Ishikawa (cell line): ENCODE results near the gene PDP2.

Source experiments
- CEBPB ChIP-seq: IDR thresholded peaks from 2 replicates; pipeline ENCODE4 v1.6.1; 2012
- CREB1 ChIP-seq: IDR thresholded peaks from 2 replicates; pipeline ENCODE4 v1.6.1; 2012; ENCODE audit warnings: low read depth
- EGR1 ChIP-seq: IDR thresholded peaks from 2 replicates; pipeline ENCODE4 v1.6.1; 2012
- EP300 ChIP-seq: IDR thresholded peaks from 2 replicates; pipeline ENCODE4 v1.6.1; 2012; ENCODE audit warnings: borderline replicate concordance
- FOXM1 ChIP-seq: IDR thresholded peaks from 2 replicates; pipeline ENCODE4 v1.6.1; 2012; ENCODE audit warnings: low read depth, borderline replicate concordance
- NFIC ChIP-seq: IDR thresholded peaks from 2 replicates; pipeline ENCODE4 v1.6.1; 2012
- RAD21 ChIP-seq: IDR thresholded peaks from 2 replicates; pipeline ENCODE4 v1.6.1; 2012; ENCODE audit warnings: low read depth
- TAF1 ChIP-seq: IDR thresholded peaks from 2 replicates; pipeline ENCODE4 v1.6.1; 2012; ENCODE audit warnings: low read depth, mild to moderate bottlenecking
- TCF12 ChIP-seq: IDR thresholded peaks from 2 replicates; pipeline ENCODE4 v1.6.1; 2012; ENCODE audit warnings: low read depth
- TEAD4 ChIP-seq: IDR thresholded peaks from 2 replicates; pipeline ENCODE4 v1.6.1; 2012
- YY1 ChIP-seq: IDR thresholded peaks from 2 replicates; pipeline ENCODE4 v1.6.1; 2012; ENCODE audit warnings: low read depth
- ZBTB7A ChIP-seq: IDR thresholded peaks from 2 replicates; pipeline ENCODE4 v1.6.1; 2012; ENCODE audit warnings: low read depth
- TF ChIP-seq, protein P1 (sequence below): IDR thresholded peaks from 2 replicates; pipeline ENCODE4 v1.6.1; 2012
- TF ChIP-seq, protein P2 (sequence below): IDR thresholded peaks from 2 replicates; pipeline ENCODE4 v1.6.1; 2012
- TF ChIP-seq, protein P3 (sequence below): IDR thresholded peaks from 2 replicates; pipeline ENCODE4 v1.6.1; 2012; ENCODE audit warnings: low read depth, mild to moderate bottlenecking

PDP2 gene

DNA sequence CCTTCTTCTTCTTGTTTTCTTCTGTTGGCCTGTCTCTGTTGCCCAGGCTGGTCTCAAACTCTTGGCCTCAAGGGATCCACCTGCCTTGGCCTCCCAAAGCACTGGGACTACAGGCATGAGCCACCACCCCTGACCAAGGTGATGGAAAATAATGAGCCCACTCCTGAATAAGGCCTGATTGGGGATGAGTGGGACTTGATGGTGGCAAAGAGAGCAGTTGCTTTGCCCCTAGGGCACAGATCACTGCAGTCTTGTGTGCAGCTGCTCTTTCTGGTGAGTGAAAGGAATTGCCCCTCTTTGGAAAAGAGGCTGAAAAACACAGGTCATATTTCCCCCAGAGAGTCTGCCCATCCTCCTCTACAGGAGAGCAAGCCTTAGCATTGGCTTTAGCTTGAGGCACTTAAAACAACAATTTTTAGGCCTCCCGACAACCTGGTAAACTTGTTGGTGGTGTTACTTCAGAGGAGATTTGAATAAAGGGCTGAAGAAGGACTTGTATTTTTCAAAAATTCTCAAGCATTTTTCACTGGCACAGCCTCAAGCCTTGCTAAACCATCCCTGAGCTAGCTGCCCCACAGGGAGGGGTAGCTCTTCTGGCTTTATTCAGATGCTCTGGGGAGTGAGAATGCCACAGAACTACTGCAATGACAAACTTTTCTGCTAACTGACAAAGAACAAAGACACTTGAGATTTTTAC, 6.1 kb upstream of the PDP2 start:
- TF ChIP-seq, protein P1, sequence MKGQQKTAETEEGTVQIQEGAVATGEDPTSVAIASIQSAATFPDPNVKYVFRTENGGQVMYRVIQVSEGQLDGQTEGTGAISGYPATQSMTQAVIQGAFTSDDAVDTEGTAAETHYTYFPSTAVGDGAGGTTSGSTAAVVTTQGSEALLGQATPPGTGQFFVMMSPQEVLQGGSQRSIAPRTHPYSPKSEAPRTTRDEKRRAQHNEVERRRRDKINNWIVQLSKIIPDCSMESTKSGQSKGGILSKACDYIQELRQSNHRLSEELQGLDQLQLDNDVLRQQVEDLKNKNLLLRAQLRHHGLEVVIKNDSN, result no peak
- TF ChIP-seq YY1 (no peak), CEBPB (no peak), EP300 (no peak), EGR1 (no peak), NFIC (no peak), CREB1 (no peak), TAF1 (no peak), TCF12 (no peak), TEAD4 (no peak), RAD21 (no peak), FOXM1 (no peak), ZBTB7A (no peak)
- TF ChIP-seq, protein P2, sequence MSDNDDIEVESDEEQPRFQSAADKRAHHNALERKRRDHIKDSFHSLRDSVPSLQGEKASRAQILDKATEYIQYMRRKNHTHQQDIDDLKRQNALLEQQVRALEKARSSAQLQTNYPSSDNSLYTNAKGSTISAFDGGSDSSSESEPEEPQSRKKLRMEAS, result no peak
- TF ChIP-seq, protein P3, sequence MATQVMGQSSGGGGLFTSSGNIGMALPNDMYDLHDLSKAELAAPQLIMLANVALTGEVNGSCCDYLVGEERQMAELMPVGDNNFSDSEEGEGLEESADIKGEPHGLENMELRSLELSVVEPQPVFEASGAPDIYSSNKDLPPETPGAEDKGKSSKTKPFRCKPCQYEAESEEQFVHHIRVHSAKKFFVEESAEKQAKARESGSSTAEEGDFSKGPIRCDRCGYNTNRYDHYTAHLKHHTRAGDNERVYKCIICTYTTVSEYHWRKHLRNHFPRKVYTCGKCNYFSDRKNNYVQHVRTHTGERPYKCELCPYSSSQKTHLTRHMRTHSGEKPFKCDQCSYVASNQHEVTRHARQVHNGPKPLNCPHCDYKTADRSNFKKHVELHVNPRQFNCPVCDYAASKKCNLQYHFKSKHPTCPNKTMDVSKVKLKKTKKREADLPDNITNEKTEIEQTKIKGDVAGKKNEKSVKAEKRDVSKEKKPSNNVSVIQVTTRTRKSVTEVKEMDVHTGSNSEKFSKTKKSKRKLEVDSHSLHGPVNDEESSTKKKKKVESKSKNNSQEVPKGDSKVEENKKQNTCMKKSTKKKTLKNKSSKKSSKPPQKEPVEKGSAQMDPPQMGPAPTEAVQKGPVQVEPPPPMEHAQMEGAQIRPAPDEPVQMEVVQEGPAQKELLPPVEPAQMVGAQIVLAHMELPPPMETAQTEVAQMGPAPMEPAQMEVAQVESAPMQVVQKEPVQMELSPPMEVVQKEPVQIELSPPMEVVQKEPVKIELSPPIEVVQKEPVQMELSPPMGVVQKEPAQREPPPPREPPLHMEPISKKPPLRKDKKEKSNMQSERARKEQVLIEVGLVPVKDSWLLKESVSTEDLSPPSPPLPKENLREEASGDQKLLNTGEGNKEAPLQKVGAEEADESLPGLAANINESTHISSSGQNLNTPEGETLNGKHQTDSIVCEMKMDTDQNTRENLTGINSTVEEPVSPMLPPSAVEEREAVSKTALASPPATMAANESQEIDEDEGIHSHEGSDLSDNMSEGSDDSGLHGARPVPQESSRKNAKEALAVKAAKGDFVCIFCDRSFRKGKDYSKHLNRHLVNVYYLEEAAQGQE, result no peak

DNA sequence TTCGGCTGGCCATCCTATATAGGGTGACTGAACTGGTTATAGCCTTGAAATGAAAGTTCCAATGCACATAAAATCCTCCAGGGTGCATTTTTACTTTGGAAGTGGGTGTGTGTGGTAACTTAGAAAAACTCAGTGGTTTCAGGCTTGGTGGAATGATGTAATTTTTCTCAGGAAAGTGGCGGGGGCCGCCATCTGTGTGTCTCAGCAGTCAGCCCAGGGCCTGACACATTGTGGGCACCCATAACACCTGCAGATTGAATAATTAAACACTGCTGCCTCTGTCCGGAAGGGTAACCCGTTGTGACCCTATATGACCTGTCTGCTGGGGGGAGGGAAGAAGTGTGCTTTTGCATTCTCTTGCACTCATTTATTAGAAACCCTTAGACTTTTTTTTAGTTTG, 2.2 kb upstream of the PDP2 start:
- TF ChIP-seq, protein P3, result no peak
- TF ChIP-seq YY1, result no peak
- no peak for TF ChIP-seq FOXM1
- TF ChIP-seq EGR1, result no peak
- TF ChIP-seq TCF12, result no peak
- no peak for TF ChIP-seq NFIC
- no peak for TF ChIP-seq TEAD4
- TF ChIP-seq CEBPB, result no peak
- no peak for TF ChIP-seq ZBTB7A
- TF ChIP-seq, protein P2, result no peak
- TF ChIP-seq, protein P1, result no peak
- no peak for TF ChIP-seq TAF1
- no peak for TF ChIP-seq RAD21
- no peak for TF ChIP-seq EP300
- TF ChIP-seq CREB1, result no peak

DNA sequence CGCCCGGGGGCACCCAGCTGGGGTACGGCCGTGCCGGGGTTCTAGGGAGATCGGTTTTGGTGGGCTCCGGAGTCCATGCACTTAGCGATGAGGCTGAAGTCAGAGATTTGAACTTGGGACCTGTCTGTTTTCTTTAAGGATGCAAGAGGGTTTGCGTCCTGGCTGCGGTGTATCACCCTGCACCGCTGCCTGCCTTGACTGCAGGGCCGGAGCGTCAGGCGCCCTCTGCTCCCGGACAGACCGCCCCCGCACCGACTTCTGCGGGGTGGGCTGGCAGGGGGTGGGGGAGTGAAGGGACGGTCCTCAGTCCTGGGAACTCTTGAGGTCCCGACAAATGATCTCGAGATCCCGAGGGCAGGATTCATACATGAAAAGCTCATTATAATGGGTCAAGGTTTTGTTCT, 701 bp downstream of the PDP2 start:
- TF ChIP-seq, protein P1, result no peak
- no peak for TF ChIP-seq FOXM1
- no peak for TF ChIP-seq TAF1
- TF ChIP-seq EGR1, result 0 out of 2 replicates have a peak, but pooled peaks have one; percentile 40

DNA sequence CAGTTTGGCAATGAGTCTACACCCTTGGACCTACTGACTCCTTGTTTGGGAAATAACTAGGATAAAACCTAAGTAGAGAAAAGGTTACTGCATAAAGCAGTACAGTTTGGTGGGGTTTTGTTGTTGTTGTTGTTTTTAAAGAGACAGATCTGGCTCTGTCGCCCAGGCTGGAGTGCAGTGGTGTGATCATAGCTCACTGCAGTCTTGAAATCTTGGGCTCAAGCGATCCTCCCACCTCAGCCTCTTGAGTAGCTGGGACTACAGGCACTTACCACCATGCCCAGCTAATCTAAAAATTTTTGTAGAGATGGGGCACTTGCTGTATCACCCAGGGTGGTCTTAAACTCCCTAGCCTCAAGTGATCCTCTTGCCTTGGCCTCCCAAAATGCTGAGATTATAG, 1.2 kb downstream of the PDP2 start:
- TF ChIP-seq, protein P2, result no peak
- TF ChIP-seq EP300 (no peak), CEBPB (no peak), NFIC (no peak), ZBTB7A (no peak)
- TF ChIP-seq, protein P1, result no peak
